Keratinocyte (primary cell): ENCODE results near the gene ZMIZ1. TPM values are rescaled to one million over a fixed set of nuclear protein-coding genes. Genes with fewer than 3 reads are reported as not detected.

Experiments used
- DNase-seq: peaks from one replicate; pipeline ENCODE4 v3.0.0-alpha.2; 2011; ENCODE audit warnings: low read depth, missing footprints, low spot score
- FAIRE-seq: peaks from 2 replicates; lab custom pipeline; 2011; peaks lifted over from hg19 to GRCh38; lab: Jason Lieb, UNC
- H2AFZ ChIP-seq: 2 replicates; pipeline ENCODE4 v1.6.0; 2012; ENCODE audit warnings: low read length, control low read depth, inconsistent platforms; ENCODE audit not compliant: control insufficient read depth
- H3K27ac ChIP-seq: 2 replicates; pipeline ENCODE4 v1.5.1; 2011; ENCODE audit warnings: low read length; ENCODE audit not compliant: control insufficient read depth, insufficient read depth
- H3K27me3 ChIP-seq: 3 replicates; pipeline ENCODE4 v1.6.0; 2011; ENCODE audit warnings: low read length; ENCODE audit not compliant: control insufficient read depth, insufficient read depth; ENCODE audit errors: extremely low read depth
- H3K36me3 ChIP-seq, 2 experiments: 2 replicates in 1 of 2; 3 replicates in 1 of 2; pipeline ENCODE4 v1.5.1; 2011; ENCODE audit warnings: low read length in 2 of 2, mild to moderate bottlenecking in 1 of 2; ENCODE audit not compliant: control insufficient read depth in 2 of 2, insufficient read depth in 2 of 2; ENCODE audit errors: extremely low read depth in 1 of 2
- H3K4me1 ChIP-seq: 3 replicates; pipeline ENCODE4 v1.5.1; 2011; ENCODE audit warnings: low read length; ENCODE audit not compliant: control insufficient read depth, insufficient read depth; ENCODE audit errors: extremely low read depth
- H3K4me2 ChIP-seq: 3 replicates; pipeline ENCODE4 v1.6.0; 2011; ENCODE audit warnings: low read depth, low read length; ENCODE audit not compliant: control insufficient read depth, insufficient read depth; ENCODE audit errors: extremely low read depth
- H3K4me3 ChIP-seq, 3 experiments: fragments of 200-600 bp in 1 of 3; sonication (generic) in 1 of 3; 2 replicates in 2 of 3; 3 replicates in 1 of 3; pipeline ENCODE4 v1.5.1; 2011 to 2016; ENCODE audit warnings: low read length in 3 of 3, mild to moderate bottlenecking in 3 of 3, control low read depth in 2 of 3, inconsistent platforms in 1 of 3, low read depth in 1 of 3, mixed read lengths in 1 of 3, mixed run types in 1 of 3, moderate library complexity in 1 of 3; ENCODE audit not compliant: control insufficient read depth in 2 of 3, insufficient read depth in 2 of 3; ENCODE audit errors: extremely low read depth in 1 of 3
- H3K79me2 ChIP-seq: 2 replicates; pipeline ENCODE4 v1.6.0; 2012; ENCODE audit warnings: low read length; ENCODE audit not compliant: control insufficient read depth, insufficient read depth
- H3K9ac ChIP-seq: 3 replicates; pipeline ENCODE4 v1.6.0; 2011; ENCODE audit warnings: low read length; ENCODE audit not compliant: control insufficient read depth, insufficient read depth; ENCODE audit errors: extremely low read depth
- H3K9me1 ChIP-seq: 3 replicates; pipeline ENCODE4 v1.6.0; 2011; ENCODE audit warnings: low read length; ENCODE audit not compliant: control insufficient read depth, insufficient read depth; ENCODE audit errors: extremely low read depth
- H3K9me3 ChIP-seq: 2 replicates; pipeline ENCODE4 v1.5.1; 2012; ENCODE audit warnings: low read depth, low read length; ENCODE audit not compliant: control insufficient read depth
- H4K20me1 ChIP-seq: 3 replicates; pipeline ENCODE4 v1.6.0; 2011; ENCODE audit warnings: low read length; ENCODE audit not compliant: control insufficient read depth, insufficient read depth; ENCODE audit errors: extremely low read depth
- CTCF ChIP-seq, 3 experiments: IDR thresholded peaks in 1 of 3; conservative IDR thresholded peaks in 1 of 3; optimal IDR thresholded peaks in 1 of 3; 2 replicates in 2 of 3; 3 replicates in 1 of 3; pipeline versions ENCODE3 to v1.5.1; 2011; ENCODE audit warnings: low read length in 3 of 3, mild to moderate bottlenecking in 3 of 3, moderate library complexity in 2 of 3, control low read depth in 1 of 3, inconsistent platforms in 1 of 3; ENCODE audit not compliant: insufficient read depth in 2 of 3; ENCODE audit errors: extremely low read depth in 1 of 3
- EZH2 ChIP-seq: IDR thresholded peaks from one replicate; pipeline ENCODE4 v1.6.1; 2012; ENCODE audit warnings: inconsistent platforms, mild to moderate bottlenecking, low read length, moderate library complexity
- dilution Hi-C: fragments of 300-500 bp; cut with MboI; formaldehyde crosslinking; loops from one replicate; pipeline ENCODE4 v1.7.0; 2020; ENCODE audit warnings: low sequenced_read_pairs; ENCODE audit not compliant: extremely low pct_ligation_motif_present
- polyA plus RNA-seq, 5 experiments: library from polyadenylated mRNA; depleted of rRNA in 3 of 5; stranded (reverse) in 3 of 5; stranded (forward) in 1 of 5; unstranded in 1 of 5; fragments of >200 nt; gene quantifications; 1 replicate in 1 of 5; 2 replicates in 3 of 5; 3 replicates in 1 of 5; pipeline versions ENCODE4 v1.2.1 to v1.2.3, GENCODE V29; 2011 to 2012; ENCODE audit warnings: missing spikeins in 2 of 5, low read depth in 1 of 5, low replicate concordance in 1 of 5

The ZMIZ1 gene
- polyA plus RNA-seq, 1 donor (not counting 4 experiments of a cell fraction or from before 2014, with no cell fraction given) = 1.8 TPM

GRCh38 chr10:79079490-79080355, 11.0 kb downstream of the ZMIZ1 start:
- no peak for FAIRE-seq
- H3K4me3 ChIP-seq = no peak overlapping the region
- no peak overlapping the region for H3K9ac ChIP-seq
- TF ChIP-seq EZH2 (no peak), CTCF (optimal IDR thresholded peaks at IDR 0.05 in 1 of 3, IDR thresholded peaks at IDR 0.05 in 1 of 3, conservative IDR thresholded peaks at IDR 0.05 in 1 of 3; ENCODE audit: extremely low read depth in 1 of 3, insufficient read depth in 2 of 3, low read length in 3 of 3) (no peak)
- H3K9me3 ChIP-seq = no peaks in the 10 kb centered on the region
- H3K36me3 ChIP-seq = no peaks in the 10 kb centered on the region
- no peak overlapping the region for H3K4me2 ChIP-seq
- H3K79me2 ChIP-seq = peaks cover 26% of the 10 kb centered on the region
- peaks cover 32% of the 10 kb centered on the region for H3K4me1 ChIP-seq
- DNase-seq = no peak
- H2AFZ ChIP-seq = no peak overlapping the region
- H3K27me3 ChIP-seq = no peaks in the 10 kb centered on the region
- no peak overlapping the region for H3K27ac ChIP-seq
- dilution Hi-C loops = no loop called here
- peaks cover 4% of the 10 kb centered on the region for H3K9me1 ChIP-seq
- H4K20me1 ChIP-seq = peaks cover 17% of the 10 kb centered on the region

- Histone ChIP-seq H3K27me3 (no peaks in the 10 kb centered on the region), H3K36me3 (no peaks in the 10 kb centered on the region), H2AFZ (no peak overlapping the region), H3K9ac (no peak overlapping the region), H3K27ac (no peak overlapping the region), H3K4me1 (peaks cover 28% of the 10 kb centered on the region), H4K20me1 (peaks cover 11% of the 10 kb centered on the region), H3K4me2 (no peak overlapping the region), H3K79me2 (peaks cover 17% of the 10 kb centered on the region), H3K9me1 (peaks cover 2% of the 10 kb centered on the region), H3K4me3 (no peak overlapping the region), H3K9me3 (no peaks in the 10 kb centered on the region)
- dilution Hi-C loops = no loop called here
- DNase-seq (no peak), FAIRE-seq (no peak)
- TF ChIP-seq EZH2 = no peak
- no peak for TF ChIP-seq CTCF (optimal IDR thresholded peaks at IDR 0.05 in 1 of 3, IDR thresholded peaks at IDR 0.05 in 1 of 3, conservative IDR thresholded peaks at IDR 0.05 in 1 of 3; ENCODE audit: extremely low read depth in 1 of 3, insufficient read depth in 2 of 3, low read length in 3 of 3)
Measured at GRCh38 chr10:79081353-79082034, 12.7 kb downstream of the ZMIZ1 start.
